ENCODE measurements around the gene CPZ.
A peak's percentile ranks its signal among the peaks of the same experiment; 100 is the strongest.

The CPZ gene

GRCh38 chr4:8648816-8649630 lies 56.5 kb downstream of the CPZ start:
- peak overlapping the region; percentile 59 for H2BK5ac ChIP-seq (ENCODE audit: low read length)
- H2BK120ac ChIP-seq (ENCODE audit: low read depth, low read length): no peak overlapping the region
- no peaks in the 10 kb centered on the region for H3K36me3 ChIP-seq (replicated peaks in 1 of 2; ENCODE audit: control insufficient read depth in 2 of 2, insufficient read depth in 2 of 2, low read length in 2 of 2)
- peak overlapping the region; percentile 93 for H3K18ac ChIP-seq (ENCODE audit: low read length)
- no peaks in the 10 kb centered on the region for H3K79me1 ChIP-seq (ENCODE audit: low read depth, low read length)
- H3K4me3 ChIP-seq (ENCODE audit: low read length in 2 of 2): no peak overlapping the region
- H3K4me2 ChIP-seq (ENCODE audit: insufficient read depth, low read length, poor library complexity, severe bottlenecking): peak overlapping the region; percentile 4
- H3K27me3 ChIP-seq (ENCODE audit: control insufficient read depth in 3 of 3, insufficient read depth in 3 of 3, low read depth in 1 of 3, low read length in 3 of 3): peaks cover 0 to 29% (median 0%) of the 10 kb centered on the region in 3 experiments
- no peak overlapping the region for H3K4ac ChIP-seq (ENCODE audit: low read length)
- H2AFZ ChIP-seq (ENCODE audit: low read length): no peak overlapping the region
- WGBS, 2 donors (ENCODE audit: extremely low coverage in 2 of 2, insufficient read length in 2 of 2, insufficient replicate concordance in 1 of 2): no CpG with 5 or more reads among the region's 23 CpGs
- H3K23ac ChIP-seq (ENCODE audit: low read depth, low read length, poor library complexity): no peak overlapping the region
- H3K27ac ChIP-seq (replicated peaks; ENCODE audit: low read length): no peak overlapping the region
- no peak overlapping the region for H3K9ac ChIP-seq (ENCODE audit: low read depth, low read length, poor library complexity)
- H4K91ac ChIP-seq (ENCODE audit: low read depth, low read length, poor library complexity): no peak overlapping the region
- H2BK12ac ChIP-seq (ENCODE audit: low read length): no peak overlapping the region
- H2AK5ac ChIP-seq (ENCODE audit: low read depth, low read length): peak overlapping the region; percentile 5
- no peak overlapping the region for H2BK15ac ChIP-seq (ENCODE audit: low read length)
- no peak overlapping the region for H4K8ac ChIP-seq (ENCODE audit: low read depth, low read length)
- H3K4me1 ChIP-seq (ENCODE audit: control insufficient read depth in 2 of 2, insufficient read depth in 1 of 2, low read depth in 1 of 2, low read length in 2 of 2): peaks cover 0 to 13% of the 10 kb centered on the region in 2 donors
- no peak overlapping the region for H3K14ac ChIP-seq (ENCODE audit: low read length)
- no peaks in the 10 kb centered on the region for H3K9me3 ChIP-seq (replicated peaks in 1 of 2; ENCODE audit: control insufficient read depth in 2 of 2, insufficient read depth in 1 of 2, low read depth in 1 of 2, low read length in 2 of 2)
- DNase-seq (ENCODE audit: low spot score): no peak

- Histone ChIP-seq H3K79me1 (ENCODE audit: low read depth, low read length) (no peaks in the 10 kb centered on the region), H3K4me2 (ENCODE audit: insufficient read depth, low read length, poor library complexity, severe bottlenecking) (peak overlapping the region; percentile 4), H3K4me3 (ENCODE audit: low read length in 2 of 2) (no peak overlapping the region), H3K23ac (ENCODE audit: low read depth, low read length, poor library complexity) (no peak overlapping the region), H3K27me3 (ENCODE audit: control insufficient read depth in 3 of 3, insufficient read depth in 3 of 3, low read depth in 1 of 3, low read length in 3 of 3) (peaks cover 0 to 29% (median 0%) of the 10 kb centered on the region in 3 experiments), H2BK15ac (ENCODE audit: low read length) (peak overlapping the region; percentile 47), H3K9me3 (replicated peaks in 1 of 2; ENCODE audit: control insufficient read depth in 2 of 2, insufficient read depth in 1 of 2, low read depth in 1 of 2, low read length in 2 of 2) (no peaks in the 10 kb centered on the region), H2BK5ac (ENCODE audit: low read length) (peak overlapping the region; percentile 59), H3K36me3 (replicated peaks in 1 of 2; ENCODE audit: control insufficient read depth in 2 of 2, insufficient read depth in 2 of 2, low read length in 2 of 2) (no peaks in the 10 kb centered on the region), H4K8ac (ENCODE audit: low read depth, low read length) (no peak overlapping the region), H2BK120ac (ENCODE audit: low read depth, low read length) (no peak overlapping the region), H3K18ac (ENCODE audit: low read length) (peak overlapping the region; percentile 93), H2AFZ (ENCODE audit: low read length) (no peak overlapping the region), H3K9ac (ENCODE audit: low read depth, low read length, poor library complexity) (no peak overlapping the region), H3K14ac (ENCODE audit: low read length) (no peak overlapping the region), H2BK12ac (ENCODE audit: low read length) (no peak overlapping the region), H3K4ac (ENCODE audit: low read length) (no peak overlapping the region), H2AK5ac (ENCODE audit: low read depth, low read length) (peak overlapping the region; percentile 14), H3K27ac (replicated peaks; ENCODE audit: low read length) (no peak overlapping the region), H3K4me1 (ENCODE audit: control insufficient read depth in 2 of 2, insufficient read depth in 1 of 2, low read depth in 1 of 2, low read length in 2 of 2) (peaks cover 0 to 9% of the 10 kb centered on the region in 2 donors), H4K91ac (ENCODE audit: low read depth, low read length, poor library complexity) (no peak overlapping the region)
- WGBS, 2 donors (ENCODE audit: extremely low coverage in 2 of 2, insufficient read length in 2 of 2, insufficient replicate concordance in 1 of 2): no CpG with 5 or more reads among the region's 33 CpGs
- DNase-seq (ENCODE audit: low spot score): no peak
Observed at GRCh38 chr4:8649631-8650361, 57.2 kb downstream of the CPZ start.

GRCh38 chr4:8651661-8652180 lies 59.2 kb downstream of the CPZ start:
- Histone ChIP-seq H3K27ac (replicated peaks; ENCODE audit: low read length) (no peak overlapping the region), H3K9ac (ENCODE audit: low read depth, low read length, poor library complexity) (peak overlapping the region; percentile 16), H2BK120ac (ENCODE audit: low read depth, low read length) (no peak overlapping the region), H3K4me3 (ENCODE audit: low read length in 2 of 2) (no peak overlapping the region), H3K4me1 (ENCODE audit: control insufficient read depth in 2 of 2, insufficient read depth in 1 of 2, low read depth in 1 of 2, low read length in 2 of 2) (peaks cover 0 to 3% of the 10 kb centered on the region in 2 donors), H3K79me1 (ENCODE audit: low read depth, low read length) (no peaks in the 10 kb centered on the region), H4K8ac (ENCODE audit: low read depth, low read length) (no peak overlapping the region), H2BK12ac (ENCODE audit: low read length) (no peak overlapping the region), H2BK5ac (ENCODE audit: low read length) (no peak overlapping the region), H2BK15ac (ENCODE audit: low read length) (peak overlapping the region; percentile 72), H3K9me3 (replicated peaks in 1 of 2; ENCODE audit: control insufficient read depth in 2 of 2, insufficient read depth in 1 of 2, low read depth in 1 of 2, low read length in 2 of 2) (no peaks in the 10 kb centered on the region), H3K4me2 (ENCODE audit: insufficient read depth, low read length, poor library complexity, severe bottlenecking) (no peak overlapping the region), H4K91ac (ENCODE audit: low read depth, low read length, poor library complexity) (no peak overlapping the region), H2AFZ (ENCODE audit: low read length) (no peak overlapping the region), H3K23ac (ENCODE audit: low read depth, low read length, poor library complexity) (no peak overlapping the region), H3K14ac (ENCODE audit: low read length) (peak overlapping the region; percentile 43), H2AK5ac (ENCODE audit: low read depth, low read length) (peak overlapping the region; percentile 10), H3K27me3 (ENCODE audit: control insufficient read depth in 3 of 3, insufficient read depth in 3 of 3, low read depth in 1 of 3, low read length in 3 of 3) (peaks cover 0 to 27% (median 0%) of the 10 kb centered on the region in 3 experiments), H3K4ac (ENCODE audit: low read length) (no peak overlapping the region), H3K36me3 (replicated peaks in 1 of 2; ENCODE audit: control insufficient read depth in 2 of 2, insufficient read depth in 2 of 2, low read length in 2 of 2) (no peaks in the 10 kb centered on the region), H3K18ac (ENCODE audit: low read length) (peak overlapping the region; percentile 8)
- no peak for DNase-seq (ENCODE audit: low spot score)
- no CpG with 5 or more reads among the region's 18 CpGs for WGBS, 2 donors (ENCODE audit: extremely low coverage in 2 of 2, insufficient read length in 2 of 2, insufficient replicate concordance in 1 of 2)

Measured in neuronal stem cell (in vitro differentiated cells).